Measurements from ENCODE around the gene CTSE. TPM values are rescaled to one million over a fixed set of nuclear protein-coding genes. Genes with fewer than 3 reads are reported as not detected.

Gene CTSE
- total and polyA plus RNA-seq, 2 experiments from 2014 or later = not detected

DNA sequence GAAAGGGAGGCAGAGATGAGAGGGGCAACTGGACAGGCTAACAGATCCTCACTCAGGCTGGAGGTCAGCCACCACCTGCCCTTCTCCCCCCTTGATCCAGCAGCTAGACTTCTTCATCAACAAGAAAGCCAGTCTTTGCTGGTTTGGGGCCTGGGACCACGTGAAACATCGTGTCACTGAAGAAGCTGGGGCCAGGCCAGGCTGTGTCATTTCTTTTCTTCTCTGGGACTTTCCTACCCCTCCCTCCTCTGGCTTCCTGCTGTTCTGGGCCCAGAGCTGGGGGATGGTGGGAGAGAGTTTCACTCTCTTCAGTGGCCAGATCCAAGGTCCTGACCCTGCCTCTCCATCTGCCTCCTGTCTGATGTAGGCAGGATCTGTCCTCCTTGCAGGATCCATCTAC lies 62.3 kb downstream of the CTSE start:
- Histone ChIP-seq H3K9me2 (ENCODE audit: insufficient read depth) (no peaks in the 10 kb centered on the region), H4K20me1 (replicated peaks; ENCODE audit: insufficient read depth) (no peaks in the 10 kb centered on the region), H3K79me2 (replicated peaks; ENCODE audit: insufficient read depth) (no peaks in the 10 kb centered on the region), H2AFZ (no peak overlapping the region), H3K4me2 (no peak overlapping the region), H3K36me3 (ENCODE audit: insufficient read depth) (no peaks in the 10 kb centered on the region), H3F3A (replicated peaks; ENCODE audit: low read depth) (no peaks in the 10 kb centered on the region), H3K27me3 (ENCODE audit: insufficient read depth) (no peaks in the 10 kb centered on the region), H3K4me1 (ENCODE audit: insufficient read depth) (no peaks in the 10 kb centered on the region), H3K27ac (ENCODE audit: low read depth) (no peak overlapping the region), H3K4me3 (no peak overlapping the region)
- ATAC-seq (no peak), DNase-seq (ENCODE audit: low spot score) (no peak)
- Mint-ChIP-seq H3K27ac (no peak overlapping the region), H3K27me3 (ENCODE audit: insufficient read depth, low read depth, poor library complexity) (peaks cover 8% of the 10 kb centered on the region), H3K36me3 (ENCODE audit: low read depth) (no peaks in the 10 kb centered on the region), H3K9me3 (no peaks in the 10 kb centered on the region), H3K4me1 (peaks cover 11% of the 10 kb centered on the region; the same call in 2 of the 3 replicates), H3K4me3 (no peak overlapping the region)
- TF ChIP-seq POLR2AphosphoS5 (IDR thresholded peaks at IDR 0.05; ENCODE audit: low read depth) (no peak), ZNF114 (CRISPR knock-in tag; IDR thresholded peaks at IDR 0.05) (no peak), ZNF331 (CRISPR knock-in tag; IDR thresholded peaks at IDR 0.05; ENCODE audit: low read depth) (no peak), EZH2 (IDR thresholded peaks at IDR 0.05; ENCODE audit: low read depth, unreplicated experiment) (no peak), CREB1 (CRISPR knock-in tag; IDR thresholded peaks at IDR 0.05; ENCODE audit: low read depth) (no peak), NANOG (IDR thresholded peaks at IDR 0.05; ENCODE audit: borderline replicate concordance) (no peak), JUNB (IDR thresholded peaks at IDR 0.05; ENCODE audit: unreplicated experiment) (no peak), STAT1 (IDR thresholded peaks at IDR 0.05; ENCODE audit: unreplicated experiment) (no peak), EZH2phosphoT487 (IDR thresholded peaks at IDR 0.05; ENCODE audit: unreplicated experiment) (no peak)
- TF ChIP-seq, protein P1, sequence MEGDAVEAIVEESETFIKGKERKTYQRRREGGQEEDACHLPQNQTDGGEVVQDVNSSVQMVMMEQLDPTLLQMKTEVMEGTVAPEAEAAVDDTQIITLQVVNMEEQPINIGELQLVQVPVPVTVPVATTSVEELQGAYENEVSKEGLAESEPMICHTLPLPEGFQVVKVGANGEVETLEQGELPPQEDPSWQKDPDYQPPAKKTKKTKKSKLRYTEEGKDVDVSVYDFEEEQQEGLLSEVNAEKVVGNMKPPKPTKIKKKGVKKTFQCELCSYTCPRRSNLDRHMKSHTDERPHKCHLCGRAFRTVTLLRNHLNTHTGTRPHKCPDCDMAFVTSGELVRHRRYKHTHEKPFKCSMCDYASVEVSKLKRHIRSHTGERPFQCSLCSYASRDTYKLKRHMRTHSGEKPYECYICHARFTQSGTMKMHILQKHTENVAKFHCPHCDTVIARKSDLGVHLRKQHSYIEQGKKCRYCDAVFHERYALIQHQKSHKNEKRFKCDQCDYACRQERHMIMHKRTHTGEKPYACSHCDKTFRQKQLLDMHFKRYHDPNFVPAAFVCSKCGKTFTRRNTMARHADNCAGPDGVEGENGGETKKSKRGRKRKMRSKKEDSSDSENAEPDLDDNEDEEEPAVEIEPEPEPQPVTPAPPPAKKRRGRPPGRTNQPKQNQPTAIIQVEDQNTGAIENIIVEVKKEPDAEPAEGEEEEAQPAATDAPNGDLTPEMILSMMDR (conservative IDR thresholded peaks at IDR 0.05; ENCODE audit: low read depth in 2 of 2) = no peak
- TF ChIP-seq, protein P2, sequence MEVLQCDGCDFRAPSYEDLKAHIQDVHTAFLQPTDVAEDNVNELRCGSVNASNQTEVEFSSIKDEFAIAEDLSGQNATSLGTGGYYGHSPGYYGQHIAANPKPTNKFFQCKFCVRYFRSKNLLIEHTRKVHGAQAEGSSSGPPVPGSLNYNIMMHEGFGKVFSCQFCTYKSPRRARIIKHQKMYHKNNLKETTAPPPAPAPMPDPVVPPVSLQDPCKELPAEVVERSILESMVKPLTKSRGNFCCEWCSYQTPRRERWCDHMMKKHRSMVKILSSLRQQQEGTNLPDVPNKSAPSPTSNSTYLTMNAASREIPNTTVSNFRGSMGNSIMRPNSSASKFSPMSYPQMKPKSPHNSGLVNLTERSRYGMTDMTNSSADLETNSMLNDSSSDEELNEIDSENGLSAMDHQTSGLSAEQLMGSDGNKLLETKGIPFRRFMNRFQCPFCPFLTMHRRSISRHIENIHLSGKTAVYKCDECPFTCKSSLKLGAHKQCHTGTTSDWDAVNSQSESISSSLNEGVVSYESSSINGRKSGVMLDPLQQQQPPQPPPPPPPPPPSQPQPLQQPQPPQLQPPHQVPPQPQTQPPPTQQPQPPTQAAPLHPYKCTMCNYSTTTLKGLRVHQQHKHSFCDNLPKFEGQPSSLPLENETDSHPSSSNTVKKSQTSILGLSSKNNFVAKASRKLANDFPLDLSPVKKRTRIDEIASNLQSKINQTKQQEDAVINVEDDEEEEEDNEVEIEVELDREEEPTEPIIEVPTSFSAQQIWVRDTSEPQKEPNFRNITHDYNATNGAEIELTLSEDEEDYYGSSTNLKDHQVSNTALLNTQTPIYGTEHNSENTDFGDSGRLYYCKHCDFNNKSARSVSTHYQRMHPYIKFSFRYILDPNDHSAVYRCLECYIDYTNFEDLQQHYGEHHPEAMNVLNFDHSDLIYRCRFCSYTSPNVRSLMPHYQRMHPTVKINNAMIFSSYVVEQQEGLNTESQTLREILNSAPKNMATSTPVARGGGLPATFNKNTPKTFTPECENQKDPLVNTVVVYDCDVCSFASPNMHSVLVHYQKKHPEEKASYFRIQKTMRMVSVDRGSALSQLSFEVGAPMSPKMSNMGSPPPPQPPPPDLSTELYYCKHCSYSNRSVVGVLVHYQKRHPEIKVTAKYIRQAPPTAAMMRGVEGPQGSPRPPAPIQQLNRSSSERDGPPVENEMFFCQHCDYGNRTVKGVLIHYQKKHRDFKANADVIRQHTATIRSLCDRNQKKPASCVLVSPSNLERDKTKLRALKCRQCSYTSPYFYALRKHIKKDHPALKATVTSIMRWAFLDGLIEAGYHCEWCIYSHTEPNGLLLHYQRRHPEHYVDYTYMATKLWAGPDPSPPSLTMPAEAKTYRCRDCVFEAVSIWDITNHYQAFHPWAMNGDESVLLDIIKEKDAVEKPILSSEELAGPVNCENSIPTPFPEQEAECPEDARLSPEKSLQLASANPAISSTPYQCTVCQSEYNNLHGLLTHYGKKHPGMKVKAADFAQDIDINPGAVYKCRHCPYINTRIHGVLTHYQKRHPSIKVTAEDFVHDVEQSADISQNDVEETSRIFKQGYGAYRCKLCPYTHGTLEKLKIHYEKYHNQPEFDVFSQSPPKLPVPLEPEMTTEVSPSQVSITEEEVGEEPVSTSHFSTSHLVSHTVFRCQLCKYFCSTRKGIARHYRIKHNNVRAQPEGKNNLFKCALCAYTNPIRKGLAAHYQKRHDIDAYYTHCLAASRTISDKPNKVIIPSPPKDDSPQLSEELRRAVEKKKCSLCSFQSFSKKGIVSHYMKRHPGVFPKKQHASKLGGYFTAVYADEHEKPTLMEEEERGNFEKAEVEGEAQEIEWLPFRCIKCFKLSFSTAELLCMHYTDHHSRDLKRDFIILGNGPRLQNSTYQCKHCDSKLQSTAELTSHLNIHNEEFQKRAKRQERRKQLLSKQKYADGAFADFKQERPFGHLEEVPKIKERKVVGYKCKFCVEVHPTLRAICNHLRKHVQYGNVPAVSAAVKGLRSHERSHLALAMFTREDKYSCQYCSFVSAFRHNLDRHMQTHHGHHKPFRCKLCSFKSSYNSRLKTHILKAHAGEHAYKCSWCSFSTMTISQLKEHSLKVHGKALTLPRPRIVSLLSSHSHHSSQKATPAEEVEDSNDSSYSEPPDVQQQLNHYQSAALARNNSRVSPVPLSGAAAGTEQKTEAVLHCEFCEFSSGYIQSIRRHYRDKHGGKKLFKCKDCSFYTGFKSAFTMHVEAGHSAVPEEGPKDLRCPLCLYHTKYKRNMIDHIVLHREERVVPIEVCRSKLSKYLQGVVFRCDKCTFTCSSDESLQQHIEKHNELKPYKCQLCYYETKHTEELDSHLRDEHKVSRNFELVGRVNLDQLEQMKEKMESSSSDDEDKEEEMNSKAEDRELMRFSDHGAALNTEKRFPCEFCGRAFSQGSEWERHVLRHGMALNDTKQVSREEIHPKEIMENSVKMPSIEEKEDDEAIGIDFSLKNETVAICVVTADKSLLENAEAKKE (CRISPR knock-in tag; IDR thresholded peaks at IDR 0.05) = no peak
- TF ChIP-seq, protein P3, sequence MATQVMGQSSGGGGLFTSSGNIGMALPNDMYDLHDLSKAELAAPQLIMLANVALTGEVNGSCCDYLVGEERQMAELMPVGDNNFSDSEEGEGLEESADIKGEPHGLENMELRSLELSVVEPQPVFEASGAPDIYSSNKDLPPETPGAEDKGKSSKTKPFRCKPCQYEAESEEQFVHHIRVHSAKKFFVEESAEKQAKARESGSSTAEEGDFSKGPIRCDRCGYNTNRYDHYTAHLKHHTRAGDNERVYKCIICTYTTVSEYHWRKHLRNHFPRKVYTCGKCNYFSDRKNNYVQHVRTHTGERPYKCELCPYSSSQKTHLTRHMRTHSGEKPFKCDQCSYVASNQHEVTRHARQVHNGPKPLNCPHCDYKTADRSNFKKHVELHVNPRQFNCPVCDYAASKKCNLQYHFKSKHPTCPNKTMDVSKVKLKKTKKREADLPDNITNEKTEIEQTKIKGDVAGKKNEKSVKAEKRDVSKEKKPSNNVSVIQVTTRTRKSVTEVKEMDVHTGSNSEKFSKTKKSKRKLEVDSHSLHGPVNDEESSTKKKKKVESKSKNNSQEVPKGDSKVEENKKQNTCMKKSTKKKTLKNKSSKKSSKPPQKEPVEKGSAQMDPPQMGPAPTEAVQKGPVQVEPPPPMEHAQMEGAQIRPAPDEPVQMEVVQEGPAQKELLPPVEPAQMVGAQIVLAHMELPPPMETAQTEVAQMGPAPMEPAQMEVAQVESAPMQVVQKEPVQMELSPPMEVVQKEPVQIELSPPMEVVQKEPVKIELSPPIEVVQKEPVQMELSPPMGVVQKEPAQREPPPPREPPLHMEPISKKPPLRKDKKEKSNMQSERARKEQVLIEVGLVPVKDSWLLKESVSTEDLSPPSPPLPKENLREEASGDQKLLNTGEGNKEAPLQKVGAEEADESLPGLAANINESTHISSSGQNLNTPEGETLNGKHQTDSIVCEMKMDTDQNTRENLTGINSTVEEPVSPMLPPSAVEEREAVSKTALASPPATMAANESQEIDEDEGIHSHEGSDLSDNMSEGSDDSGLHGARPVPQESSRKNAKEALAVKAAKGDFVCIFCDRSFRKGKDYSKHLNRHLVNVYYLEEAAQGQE (IDR thresholded peaks at IDR 0.05; ENCODE audit: unreplicated experiment) = no peak
- TF ChIP-seq, protein P4, sequence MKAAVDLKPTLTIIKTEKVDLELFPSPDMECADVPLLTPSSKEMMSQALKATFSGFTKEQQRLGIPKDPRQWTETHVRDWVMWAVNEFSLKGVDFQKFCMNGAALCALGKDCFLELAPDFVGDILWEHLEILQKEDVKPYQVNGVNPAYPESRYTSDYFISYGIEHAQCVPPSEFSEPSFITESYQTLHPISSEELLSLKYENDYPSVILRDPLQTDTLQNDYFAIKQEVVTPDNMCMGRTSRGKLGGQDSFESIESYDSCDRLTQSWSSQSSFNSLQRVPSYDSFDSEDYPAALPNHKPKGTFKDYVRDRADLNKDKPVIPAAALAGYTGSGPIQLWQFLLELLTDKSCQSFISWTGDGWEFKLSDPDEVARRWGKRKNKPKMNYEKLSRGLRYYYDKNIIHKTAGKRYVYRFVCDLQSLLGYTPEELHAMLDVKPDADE (IDR thresholded peaks at IDR 0.05) = no peak
